ENCODE measurements around the gene VWA5B2.

The VWA5B2 gene

DNA sequence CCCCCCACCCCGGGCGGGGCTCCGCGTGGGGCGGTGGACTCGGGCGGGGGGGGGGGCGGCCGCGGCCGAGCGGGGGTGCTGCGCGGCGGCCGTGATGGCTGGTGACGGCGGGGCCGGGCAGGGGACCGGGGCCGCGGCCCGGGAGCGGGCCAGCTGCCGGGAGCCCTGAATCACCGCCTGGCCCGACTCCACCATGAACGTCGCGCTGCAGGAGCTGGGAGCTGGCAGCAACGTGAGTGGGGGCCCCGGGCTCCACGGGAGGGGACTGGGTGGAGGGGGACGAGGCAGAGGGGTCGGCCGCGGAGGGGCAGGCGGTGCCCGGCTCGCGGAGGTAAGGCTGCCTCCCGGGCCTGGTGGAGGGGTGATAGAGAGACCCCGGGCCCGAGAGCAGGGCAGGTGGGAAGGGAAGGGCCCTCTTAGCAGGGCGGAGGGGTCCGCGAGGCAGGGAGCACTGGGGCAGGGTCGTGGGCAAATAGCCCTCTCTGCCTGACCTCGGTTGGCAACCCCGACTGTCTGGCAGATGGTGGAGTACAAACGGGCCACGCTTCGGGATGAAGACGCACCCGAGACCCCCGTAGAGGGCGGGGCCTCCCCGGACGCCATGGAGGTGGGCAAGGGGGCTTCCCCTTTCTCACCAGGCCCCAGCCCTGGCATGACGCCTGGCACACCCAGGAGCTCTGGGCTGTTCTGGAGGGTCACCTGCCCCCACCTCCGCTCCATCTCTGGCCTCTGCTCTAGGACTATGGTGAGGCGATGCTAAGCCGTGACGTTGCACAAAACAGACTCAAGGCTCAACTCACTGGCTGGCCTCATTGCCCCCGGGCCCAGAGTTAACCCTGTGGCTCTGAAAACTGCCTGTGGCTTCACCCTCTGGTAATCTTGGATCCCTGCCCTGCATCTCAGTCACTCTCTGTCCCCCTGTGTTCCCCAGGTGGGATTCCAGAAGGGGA lies 46.9 kb downstream of the VWA5B2 start, which contains the start of gene ECE2:
Gene ECE2, plus strand, starts transcription at position 62 of the 950 bp plus-strand sequence. Its CDS starts 132 bp downstream, at position 194.
- no peak for DNase-seq (ENCODE audit: low spot score)

DNA sequence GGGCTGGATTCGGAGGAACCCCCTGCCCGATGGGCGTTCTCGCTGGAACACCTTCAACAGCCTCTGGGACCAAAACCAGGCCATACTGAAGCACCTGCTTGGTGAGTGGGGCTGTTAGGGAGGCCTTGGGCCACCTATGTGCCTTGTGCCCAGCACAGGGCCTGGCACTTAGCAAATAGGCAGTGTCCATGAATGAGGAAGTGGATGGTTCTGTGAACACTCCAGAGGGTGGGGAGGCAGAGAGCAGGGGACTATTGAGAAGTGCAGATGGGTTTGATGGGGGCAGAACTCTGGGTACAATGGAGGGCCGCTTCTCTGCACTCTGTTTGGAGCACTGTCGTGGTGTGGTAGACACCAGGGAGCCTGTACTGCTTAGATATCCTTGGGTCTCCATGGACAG lies 48.0 kb downstream of the VWA5B2 start:
- no peak for DNase-seq (ENCODE audit: low spot score)

DNA sequence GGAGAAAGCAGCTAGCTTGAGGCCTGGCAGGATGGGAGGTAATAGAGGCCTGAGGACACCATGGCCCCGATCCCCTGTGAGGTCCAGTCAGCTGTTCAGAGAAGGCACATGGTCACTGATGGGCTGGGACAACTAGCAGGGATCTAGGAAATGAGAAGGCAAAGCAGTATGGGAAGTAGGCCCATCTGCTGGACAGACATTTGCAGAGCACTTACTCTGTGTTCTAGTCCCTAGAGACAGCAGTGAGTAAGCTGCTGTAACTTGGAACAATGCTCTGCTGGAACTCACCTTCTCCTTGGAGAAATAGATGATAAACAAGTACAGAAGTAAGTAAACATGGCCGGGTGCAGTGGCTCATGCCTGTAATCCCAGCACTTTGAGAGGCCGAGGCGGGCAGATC lies 53.6 kb downstream of the VWA5B2 start:
- DNase-seq (ENCODE audit: low spot score) = no peak

DNA sequence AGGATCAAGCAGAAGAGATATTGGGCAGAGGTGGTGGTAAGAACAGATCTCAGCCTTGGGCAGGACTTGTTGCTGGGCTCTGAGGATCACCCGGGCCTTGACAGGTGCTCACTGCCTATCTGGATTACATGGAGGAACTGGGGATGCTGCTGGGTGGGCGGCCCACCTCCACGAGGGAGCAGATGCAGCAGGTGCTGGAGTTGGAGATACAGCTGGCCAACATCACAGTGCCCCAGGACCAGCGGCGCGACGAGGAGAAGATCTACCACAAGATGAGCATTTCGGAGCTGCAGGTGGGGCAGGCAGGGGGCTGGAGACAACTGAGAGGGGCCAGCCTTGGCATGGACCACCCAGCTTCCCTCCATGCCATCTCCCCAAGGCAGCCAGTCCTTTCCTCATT lies 54.3 kb downstream of the VWA5B2 start:
- DNase-seq (ENCODE audit: low spot score) = no peak

DNA sequence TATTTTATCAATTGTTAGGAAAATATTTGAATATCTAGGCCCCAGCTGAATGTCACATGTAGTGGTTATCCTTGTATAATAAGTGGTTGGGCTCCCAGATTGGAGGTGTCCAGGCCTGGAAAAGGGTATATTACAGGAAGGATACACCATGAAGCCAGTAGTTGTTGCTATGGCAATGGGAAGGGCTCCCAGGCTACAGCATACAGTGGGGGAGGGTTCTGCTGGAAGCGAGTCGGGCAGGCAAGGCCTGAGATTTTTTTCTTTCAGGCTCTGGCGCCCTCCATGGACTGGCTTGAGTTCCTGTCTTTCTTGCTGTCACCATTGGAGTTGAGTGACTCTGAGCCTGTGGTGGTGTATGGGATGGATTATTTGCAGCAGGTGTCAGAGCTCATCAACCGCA lies 55.3 kb downstream of the VWA5B2 start:
- peak; percentile 14 for DNase-seq (ENCODE audit: low spot score)

DNA sequence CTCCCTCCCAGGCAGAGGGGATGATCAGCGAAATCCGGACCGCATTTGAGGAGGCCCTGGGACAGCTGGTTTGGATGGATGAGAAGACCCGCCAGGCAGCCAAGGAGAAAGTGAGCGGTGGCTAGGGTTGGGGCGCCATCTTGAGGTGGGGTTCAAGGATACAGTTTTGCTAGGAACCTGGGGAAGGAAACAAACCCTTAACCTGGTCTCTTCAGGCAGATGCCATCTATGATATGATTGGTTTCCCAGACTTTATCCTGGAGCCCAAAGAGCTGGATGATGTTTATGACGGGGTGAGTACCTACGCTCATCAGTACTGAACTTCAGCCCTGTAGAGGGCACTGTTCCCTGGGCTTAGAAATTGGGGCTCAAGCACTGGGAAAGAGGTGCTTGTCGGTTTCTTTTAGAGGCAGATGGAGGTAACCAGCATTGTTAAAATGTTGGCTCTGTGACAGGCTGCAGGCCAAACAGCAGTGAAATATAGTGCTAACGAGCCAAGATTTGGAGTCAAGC lies 60.1 kb downstream of the VWA5B2 start:
- DNase-seq (ENCODE audit: low spot score) = peak; percentile 51

DNA sequence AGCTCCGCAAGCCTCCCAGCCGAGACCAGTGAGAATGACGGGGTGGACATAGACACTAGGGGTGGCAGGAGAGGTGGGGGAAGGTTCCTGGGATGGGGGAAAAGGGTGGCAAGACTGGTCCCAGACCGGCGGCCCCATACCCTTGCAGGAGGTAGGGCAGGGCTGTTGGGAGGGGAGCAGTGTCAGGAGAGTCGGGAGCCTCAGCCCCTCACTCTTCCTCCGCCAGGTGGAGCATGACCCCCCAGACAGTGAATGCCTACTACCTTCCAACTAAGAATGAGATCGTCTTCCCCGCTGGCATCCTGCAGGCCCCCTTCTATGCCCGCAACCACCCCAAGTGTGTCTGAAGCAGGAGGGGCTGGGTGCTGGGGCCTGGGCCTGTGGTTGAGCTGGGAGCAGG lies 60.9 kb downstream of the VWA5B2 start:
- DNase-seq (ENCODE audit: low spot score) = no peak

DNA sequence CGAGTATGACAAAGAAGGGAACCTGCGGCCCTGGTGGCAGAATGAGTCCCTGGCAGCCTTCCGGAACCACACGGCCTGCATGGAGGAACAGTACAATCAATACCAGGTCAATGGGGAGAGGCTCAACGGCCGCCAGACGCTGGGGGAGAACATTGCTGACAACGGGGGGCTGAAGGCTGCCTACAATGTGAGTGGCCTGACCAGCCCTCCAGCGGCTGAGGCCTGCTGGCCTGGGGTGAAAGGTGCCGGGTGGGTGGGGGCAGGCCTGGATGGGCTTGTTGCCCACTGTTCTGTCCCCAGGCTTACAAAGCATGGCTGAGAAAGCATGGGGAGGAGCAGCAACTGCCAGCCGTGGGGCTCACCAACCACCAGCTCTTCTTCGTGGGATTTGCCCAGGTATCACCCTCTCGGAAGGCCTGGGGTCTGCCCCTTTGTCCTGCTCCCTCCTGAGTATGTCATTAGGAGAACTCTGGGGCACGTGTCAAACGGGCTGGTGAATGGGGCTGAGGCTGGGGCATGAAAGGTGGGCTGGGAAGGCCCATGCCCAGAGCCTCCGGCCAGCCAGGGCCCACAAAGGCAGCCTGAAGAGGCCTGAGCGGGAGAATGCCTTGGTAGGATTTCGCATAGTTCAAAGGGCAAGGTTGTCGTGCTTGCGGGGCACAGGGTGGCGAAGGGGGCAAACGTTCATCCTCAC lies 61.8 kb downstream of the VWA5B2 start:
- DNase-seq (ENCODE audit: low spot score) = no peak

All from CD4-positive, alpha-beta T cell treated with Interleukin-15 for 4 hours (primary cell).